ENCODE measurements around the gene TPCN2. TPM values are rescaled to one million over a fixed set of nuclear protein-coding genes. Genes with fewer than 3 reads are reported as not detected.
A peak's percentile ranks its signal among the peaks of the same experiment; 100 is the strongest.

TPCN2 gene
- total and polyA plus RNA-seq, 2 of the 8 experiments (the other 6 are each of a cell fraction or from before 2014, with no cell fraction given): 9.7 to 18.6 TPM

DNA sequence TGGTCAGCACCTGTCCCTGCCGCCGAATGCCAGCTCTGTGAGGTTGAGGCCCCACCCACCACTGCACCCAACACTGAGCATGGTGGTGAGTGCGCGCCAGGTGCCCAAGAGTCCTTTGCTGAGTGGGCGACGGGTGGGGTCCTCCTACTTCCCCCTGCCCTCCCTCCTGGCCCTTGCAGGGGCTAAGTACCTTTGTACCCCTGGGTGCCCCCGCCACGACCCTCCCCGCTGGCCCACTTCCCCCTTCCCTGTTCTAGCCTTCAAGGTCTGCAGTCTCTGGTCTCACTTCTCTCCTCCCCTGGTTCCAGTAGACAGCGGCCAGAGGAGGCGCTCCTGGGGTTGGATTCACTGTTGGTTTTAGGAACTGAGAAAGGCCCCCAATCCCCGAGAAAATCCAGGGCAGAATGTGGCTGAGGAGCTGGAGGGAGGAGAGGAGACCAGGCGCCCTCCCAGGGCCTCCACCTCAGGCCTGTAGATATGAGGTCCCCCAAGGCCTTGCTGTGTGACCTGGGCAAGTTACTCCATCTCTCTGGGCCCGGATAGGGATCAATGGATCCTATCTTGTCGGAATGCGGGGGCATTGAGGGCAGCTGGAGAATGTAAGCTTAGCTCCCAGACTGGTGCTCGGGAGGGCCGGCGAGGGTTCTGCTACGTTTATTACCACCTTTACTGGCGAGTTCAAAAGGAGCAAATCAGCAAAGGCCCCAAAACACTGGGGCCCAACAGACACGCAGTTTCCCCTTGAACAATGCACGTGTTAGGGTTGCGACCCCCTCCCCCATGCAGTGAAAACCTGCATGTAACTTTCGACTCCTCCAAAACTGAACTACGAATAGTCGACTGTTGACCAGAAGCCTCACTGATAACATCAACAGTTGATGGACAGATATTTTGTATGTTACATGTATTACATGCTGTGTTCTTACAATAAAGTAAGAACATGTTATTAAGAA, 75.1 kb downstream of the TPCN2 start:
- FAIRE-seq: no peak
- no peak overlapping the region; a peak in 1 of 7 replicates for H3K9ac ChIP-seq (replicated peaks in 1 of 4; ENCODE audit: extremely low read depth in 1 of 4, low read depth in 3 of 4, low read length in 3 of 4)

More for the DNA sequence above, 75.1 kb downstream of the TPCN2 start:
- Histone ChIP-seq H3K4me1 (replicated peaks in 1 of 4; ENCODE audit: control insufficient read depth in 3 of 4, insufficient read depth in 4 of 4, low read length in 3 of 4) (peaks cover 0 to 26% (median 18%) of the 10 kb centered on the region in 4 experiments; a peak in 6 of 7 replicates), H4K5ac (ENCODE audit: insufficient read length, low read depth, low read length) (peak overlapping the region; percentile 61), H3K4me3 (ENCODE audit: extremely low read depth in 1 of 4, insufficient read depth in 2 of 4, low read depth in 3 of 4, low read length in 4 of 4) (peak overlapping the region in 3 of 4 experiments; percentile 5 to 47 (median 14); a peak in 4 of 8 replicates), H3K23me2 (ENCODE audit: low read depth, low read length) (peaks cover 3% of the 10 kb centered on the region; the same call in 1 of the 2 replicates), H3K27ac (ENCODE audit: low read depth, low read length) (no peak overlapping the region), H2BK5ac (ENCODE audit: low read depth, low read length) (peak overlapping the region; percentile 96; the same call in 1 of the 2 replicates), H3K18ac (ENCODE audit: extremely low read depth, low read length) (peak overlapping the region; percentile 90; the same call in 1 of the 2 replicates), H3K14ac (ENCODE audit: insufficient read length) (no peak overlapping the region), H2BK120ac (replicated peaks; ENCODE audit: low read depth, low read length) (peak overlapping the region; percentile 82), H2AFZ (ENCODE audit: low read length) (no peak overlapping the region), H4K91ac (replicated peaks; ENCODE audit: insufficient read length, low read length) (peak overlapping the region; percentile 94), H3K4me2 (ENCODE audit: insufficient read depth in 1 of 2, low read depth in 2 of 2, low read length in 2 of 2) (peak overlapping the region; percentile 62 to 72), H3K79me2 (ENCODE audit: control insufficient read depth in 1 of 2, insufficient read depth in 2 of 2, low read length in 2 of 2) (no peaks in the 10 kb centered on the region), H2BK12ac (ENCODE audit: low read depth, low read length) (peak overlapping the region; percentile 87; the same call in 1 of the 2 replicates), H3K27me3 (replicated peaks in 1 of 4; ENCODE audit: control insufficient read depth in 3 of 4, extremely low read depth in 1 of 4, insufficient read depth in 3 of 4, low read length in 3 of 4) (peaks cover 0 to 4% (median under 1%) of the 10 kb centered on the region in 4 experiments; a peak in 3 of 7 replicates), H3K9me3 (ENCODE audit: insufficient read depth in 2 of 2, low read depth in 1 of 2, low read length in 1 of 2) (peaks cover 0 to under 1% of the 10 kb centered on the region in 2 experiments; a peak in 3 of 4 replicates), H3K36me3 (ENCODE audit: control insufficient read depth in 2 of 4, insufficient read depth in 4 of 4, low read length in 3 of 4) (no peaks in the 10 kb centered on the region), H4K8ac (ENCODE audit: extremely low read depth, insufficient read depth, low read length) (no peak overlapping the region; the same call in 1 of the 2 replicates), H2BK20ac (ENCODE audit: low read length) (peak overlapping the region; percentile 24), H3K56ac (replicated peaks; ENCODE audit: insufficient read length, low read depth, low read length) (no peak overlapping the region), H2BK15ac (ENCODE audit: low read length) (peak overlapping the region; percentile 72; the same call in 1 of the 2 replicates), H3K23ac (ENCODE audit: insufficient read length) (no peak overlapping the region), H4K20me1 (replicated peaks in 1 of 2; ENCODE audit: control insufficient read depth in 1 of 2, insufficient read depth in 2 of 2, low read length in 2 of 2) (no peaks in the 10 kb centered on the region), H3K4ac (replicated peaks; ENCODE audit: insufficient read length, low read depth, low read length) (peak overlapping the region; percentile 71), H2AK5ac (ENCODE audit: low read depth, low read length) (no peak overlapping the region), H3K79me1 (ENCODE audit: low read depth, low read length) (no peaks in the 10 kb centered on the region)
- POLR2A ChIA-PET (ENCODE audit: partially characterized antibody): interaction anchor here (0.6 to 1.6 kb wide), 4 partner anchors 87 to 515 kb away, joined by 3 to 7 read pairs (median 3); no protein-coding TSS in a partner anchor
- TF ChIP-seq, protein P1, sequence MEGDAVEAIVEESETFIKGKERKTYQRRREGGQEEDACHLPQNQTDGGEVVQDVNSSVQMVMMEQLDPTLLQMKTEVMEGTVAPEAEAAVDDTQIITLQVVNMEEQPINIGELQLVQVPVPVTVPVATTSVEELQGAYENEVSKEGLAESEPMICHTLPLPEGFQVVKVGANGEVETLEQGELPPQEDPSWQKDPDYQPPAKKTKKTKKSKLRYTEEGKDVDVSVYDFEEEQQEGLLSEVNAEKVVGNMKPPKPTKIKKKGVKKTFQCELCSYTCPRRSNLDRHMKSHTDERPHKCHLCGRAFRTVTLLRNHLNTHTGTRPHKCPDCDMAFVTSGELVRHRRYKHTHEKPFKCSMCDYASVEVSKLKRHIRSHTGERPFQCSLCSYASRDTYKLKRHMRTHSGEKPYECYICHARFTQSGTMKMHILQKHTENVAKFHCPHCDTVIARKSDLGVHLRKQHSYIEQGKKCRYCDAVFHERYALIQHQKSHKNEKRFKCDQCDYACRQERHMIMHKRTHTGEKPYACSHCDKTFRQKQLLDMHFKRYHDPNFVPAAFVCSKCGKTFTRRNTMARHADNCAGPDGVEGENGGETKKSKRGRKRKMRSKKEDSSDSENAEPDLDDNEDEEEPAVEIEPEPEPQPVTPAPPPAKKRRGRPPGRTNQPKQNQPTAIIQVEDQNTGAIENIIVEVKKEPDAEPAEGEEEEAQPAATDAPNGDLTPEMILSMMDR (IDR thresholded peaks at IDR 0.05; ENCODE audit: control extremely low read depth in 1 of 3, insufficient read depth in 1 of 3, low read depth in 1 of 3, low read length in 3 of 3): peak; percentile 26 to 33 (median 29); a peak in 3 of 4 replicates
- TF ChIP-seq TAF1 (IDR thresholded peaks at IDR 0.05; ENCODE audit: low read depth, low read length) (no peak), KDM1A (IDR thresholded peaks at IDR 0.05; ENCODE audit: borderline replicate concordance, low read length) (peak; percentile 41; the same call in 1 of the 2 replicates), RAD21 (IDR thresholded peaks at IDR 0.05 in 1 of 2, conservative IDR thresholded peaks at IDR 0.05 in 1 of 2; ENCODE audit: low read depth in 2 of 2, low read length in 2 of 2) (peak in 1 of 2 experiments; percentile 45; a peak in 2 of 4 replicates)
- peak in 1 of 2 experiments; percentile 63 for DNase-seq (ENCODE audit: low read depth in 1 of 2, low spot score in 2 of 2)
- WGBS, 2 experiments (ENCODE audit: extremely low coverage in 1 of 2, insufficient coverage in 1 of 2, insufficient read length in 1 of 2, insufficient replicate concordance in 2 of 2, low coverage in 1 of 2, low lambda C conversion rate in 2 of 2, missing lambda C conversion rate in 1 of 2): 69% methylated on average over 22 of the region's 27 CpGs; no CpG with 5 or more reads in 1 of the 2 experiments
- CTCF ChIA-PET (ENCODE audit: partially characterized antibody): interaction anchor here (0.7 to 3.9 kb wide), 10 partner anchors 8 to 185 kb away, joined by 3 to 20 read pairs (median 3); no protein-coding TSS in a partner anchor
